Measurements from ENCODE around the gene MYO3B.

DNA sequence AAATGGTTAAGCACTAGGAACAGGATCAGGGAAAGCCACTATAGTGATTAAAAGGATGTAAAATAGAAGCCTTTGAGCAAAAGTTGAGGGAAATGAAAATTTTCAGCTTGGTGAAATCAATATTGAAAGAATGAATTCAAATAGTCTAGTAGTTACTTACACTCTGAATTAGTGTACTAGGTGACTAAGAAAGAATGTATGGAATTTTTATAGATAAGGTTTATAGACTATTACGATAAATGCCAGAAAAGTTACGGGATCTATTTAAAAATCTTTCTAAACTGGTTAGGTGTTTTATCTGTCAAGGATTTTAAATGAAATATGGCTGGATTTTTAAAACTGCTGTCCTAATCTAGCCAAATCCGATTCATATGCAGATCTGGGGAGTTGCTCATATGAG is 208.6 kb downstream of the MYO3B start:
- TF ChIP-seq GATA3 (IDR thresholded peaks at IDR 0.05; ENCODE audit: low read depth, low read length) (no peak), GATA2 (IDR thresholded peaks at IDR 0.05; ENCODE audit: low read depth, low read length) (no peak)
